Tibial nerve (tissue), 4 donors: Measurements from ENCODE around the gene ATXN7L1.
"Not testable (repeated sequence)": the region's sequence is repeated elsewhere in the genome, so short reads cannot be mapped to it uniquely, and the experiment has no call there.

Experiments
- EP300 ChIP-seq, 2 donors: sonication (generic); formaldehyde crosslinking; IDR thresholded peaks; one replicate each; pipeline ENCODE4 v1.6.1; 2017; ENCODE audit warnings: antibody characterized with exemption in 2 of 2, mild to moderate bottlenecking in 1 of 2
- POLR2A ChIP-seq, 2 donors: fragments of 450-650 bp; IDR thresholded peaks; one replicate each; pipeline ENCODE4 v1.6.1; 2017; ENCODE audit warnings: antibody characterized with exemption in 2 of 2, mild to moderate bottlenecking in 2 of 2, moderate library complexity in 2 of 2
- TF ChIP-seq, protein P1 (sequence below), 5 experiments: fragments of 200-600 bp in 3 of 5; fragments of 450-650 bp in 2 of 5; sonication (generic) in 3 of 5; IDR thresholded peaks; one replicate each; pipeline ENCODE4 v1.5.1; 2016 to 2019; ENCODE audit warnings: antibody characterized with exemption in 5 of 5, mild to moderate bottlenecking in 3 of 5, moderate library complexity in 2 of 5

DNA sequence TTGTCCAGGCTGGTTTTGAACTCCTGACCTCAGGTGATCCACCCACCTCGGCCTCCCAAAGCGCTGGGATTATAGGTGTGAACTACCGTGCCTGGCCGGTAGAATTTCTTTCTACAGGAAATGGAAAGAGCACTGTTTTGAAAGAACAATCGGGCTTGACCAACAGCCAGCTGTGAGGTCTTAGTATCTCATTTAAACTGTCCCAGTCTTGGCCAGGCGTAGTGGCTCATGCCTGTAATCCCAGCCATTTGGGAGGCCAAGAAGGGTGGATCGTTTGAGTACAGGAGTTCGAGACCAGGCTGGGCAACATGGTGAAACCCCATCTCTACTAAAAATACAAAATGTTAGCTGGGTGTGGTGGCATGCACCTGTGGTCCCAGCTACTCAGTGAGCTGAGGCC is 277.3 kb downstream of the ATXN7L1 start:
- TF ChIP-seq, protein P1, sequence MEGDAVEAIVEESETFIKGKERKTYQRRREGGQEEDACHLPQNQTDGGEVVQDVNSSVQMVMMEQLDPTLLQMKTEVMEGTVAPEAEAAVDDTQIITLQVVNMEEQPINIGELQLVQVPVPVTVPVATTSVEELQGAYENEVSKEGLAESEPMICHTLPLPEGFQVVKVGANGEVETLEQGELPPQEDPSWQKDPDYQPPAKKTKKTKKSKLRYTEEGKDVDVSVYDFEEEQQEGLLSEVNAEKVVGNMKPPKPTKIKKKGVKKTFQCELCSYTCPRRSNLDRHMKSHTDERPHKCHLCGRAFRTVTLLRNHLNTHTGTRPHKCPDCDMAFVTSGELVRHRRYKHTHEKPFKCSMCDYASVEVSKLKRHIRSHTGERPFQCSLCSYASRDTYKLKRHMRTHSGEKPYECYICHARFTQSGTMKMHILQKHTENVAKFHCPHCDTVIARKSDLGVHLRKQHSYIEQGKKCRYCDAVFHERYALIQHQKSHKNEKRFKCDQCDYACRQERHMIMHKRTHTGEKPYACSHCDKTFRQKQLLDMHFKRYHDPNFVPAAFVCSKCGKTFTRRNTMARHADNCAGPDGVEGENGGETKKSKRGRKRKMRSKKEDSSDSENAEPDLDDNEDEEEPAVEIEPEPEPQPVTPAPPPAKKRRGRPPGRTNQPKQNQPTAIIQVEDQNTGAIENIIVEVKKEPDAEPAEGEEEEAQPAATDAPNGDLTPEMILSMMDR (IDR thresholded peaks at IDR 0.05), result not testable (repeated sequence)
- not testable (repeated sequence) for TF ChIP-seq POLR2A, EP300 (IDR thresholded peaks at IDR 0.05)
